Stimulated activated CD4-positive, alpha-beta T cell treated with anti-CD3 and anti-CD28 coated beads, TNF-alpha, amount 100 ng/mL, for 4 hours (primary cell): ENCODE data around the gene GRIA2.
"Not testable (repeated sequence)": the region's sequence is repeated elsewhere in the genome, so short reads cannot be mapped to it uniquely, and the experiment has no call there.

Experiments used
- DNase-seq, 3 experiments: peaks; one replicate each; pipeline ENCODE4 v3.0.0-alpha.2; 2020; ENCODE audit warnings: low read depth in 3 of 3

GRIA2 gene

DNA sequence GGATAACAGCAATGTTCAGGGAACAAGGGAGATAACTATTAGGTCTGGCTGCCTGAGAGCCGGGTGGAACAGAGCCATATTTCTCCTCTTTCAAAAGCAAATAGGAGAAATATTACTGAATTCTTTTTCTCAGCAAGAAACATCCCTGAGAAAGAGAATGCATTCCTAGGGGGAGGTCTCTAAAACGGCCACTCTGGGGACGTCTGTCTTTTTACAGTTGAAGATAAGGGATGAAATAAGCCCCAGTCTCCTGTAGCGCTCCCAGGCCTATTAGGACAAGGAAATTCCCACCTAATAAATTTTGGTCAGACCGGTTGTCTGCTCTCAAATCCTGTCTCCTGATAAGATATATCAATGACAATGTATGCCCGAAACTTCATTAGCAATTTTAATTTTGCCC lies 37.6 kb downstream of the GRIA2 start:
- DNase-seq: not testable (repeated sequence)

DNA sequence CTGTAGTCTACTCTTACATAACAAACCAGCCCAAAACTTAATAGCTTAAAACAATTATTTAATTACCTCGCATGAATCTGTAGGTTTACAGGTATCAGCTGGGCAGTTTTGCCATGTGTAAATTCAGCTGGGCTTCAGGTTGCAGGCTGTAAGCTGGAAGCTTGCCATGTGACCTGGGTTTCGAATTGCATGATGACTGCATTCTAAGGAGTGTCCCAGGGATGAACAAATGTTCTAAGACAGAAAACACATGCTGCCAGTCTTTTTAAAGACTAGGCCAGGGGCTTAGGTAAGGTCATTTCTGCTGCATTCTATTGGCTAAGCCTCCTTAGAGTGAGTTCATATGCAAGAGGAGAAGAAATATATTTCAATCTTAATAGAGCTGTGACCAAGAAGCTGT lies 44.8 kb downstream of the GRIA2 start:
- DNase-seq: no peak

DNA sequence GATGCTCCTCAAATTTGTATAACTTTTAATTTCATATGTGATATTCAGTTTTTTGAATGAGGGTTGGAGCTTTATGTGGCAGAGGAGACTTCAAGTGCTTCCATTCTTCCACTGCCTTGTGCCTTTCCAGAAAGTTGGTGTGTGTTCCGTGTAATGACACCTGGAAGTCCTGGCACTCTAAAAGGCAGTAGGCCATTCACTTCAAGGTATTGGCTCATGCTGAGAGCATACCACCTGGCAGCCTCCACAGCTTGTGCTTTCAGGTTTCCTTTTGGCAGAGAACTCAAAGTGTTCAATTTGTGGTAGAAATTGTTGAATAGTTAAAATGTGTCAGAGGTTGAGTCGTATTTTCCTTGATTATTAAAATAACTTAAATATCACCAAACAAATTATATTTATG lies 49.6 kb downstream of the GRIA2 start:
- no peak for DNase-seq

DNA sequence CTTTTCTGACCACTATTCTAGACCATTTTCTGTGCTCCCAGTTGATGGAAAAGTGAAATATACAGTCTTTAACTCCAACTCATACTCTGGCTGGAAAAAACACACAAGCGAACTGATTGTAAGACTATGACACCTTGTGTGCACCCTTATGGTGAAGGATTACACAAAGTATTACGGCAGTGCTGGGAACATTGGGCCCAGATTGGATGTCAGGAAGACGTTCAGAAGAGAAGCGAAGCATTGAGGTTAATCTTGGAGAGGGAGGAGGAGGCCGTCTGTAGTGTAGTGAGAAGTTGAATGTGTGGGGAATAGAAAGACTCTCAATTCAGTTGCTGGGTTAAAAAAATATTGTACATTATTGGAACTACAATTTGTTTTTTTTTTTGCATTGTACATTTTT lies 50.0 kb downstream of the GRIA2 start:
- no peak for DNase-seq

DNA sequence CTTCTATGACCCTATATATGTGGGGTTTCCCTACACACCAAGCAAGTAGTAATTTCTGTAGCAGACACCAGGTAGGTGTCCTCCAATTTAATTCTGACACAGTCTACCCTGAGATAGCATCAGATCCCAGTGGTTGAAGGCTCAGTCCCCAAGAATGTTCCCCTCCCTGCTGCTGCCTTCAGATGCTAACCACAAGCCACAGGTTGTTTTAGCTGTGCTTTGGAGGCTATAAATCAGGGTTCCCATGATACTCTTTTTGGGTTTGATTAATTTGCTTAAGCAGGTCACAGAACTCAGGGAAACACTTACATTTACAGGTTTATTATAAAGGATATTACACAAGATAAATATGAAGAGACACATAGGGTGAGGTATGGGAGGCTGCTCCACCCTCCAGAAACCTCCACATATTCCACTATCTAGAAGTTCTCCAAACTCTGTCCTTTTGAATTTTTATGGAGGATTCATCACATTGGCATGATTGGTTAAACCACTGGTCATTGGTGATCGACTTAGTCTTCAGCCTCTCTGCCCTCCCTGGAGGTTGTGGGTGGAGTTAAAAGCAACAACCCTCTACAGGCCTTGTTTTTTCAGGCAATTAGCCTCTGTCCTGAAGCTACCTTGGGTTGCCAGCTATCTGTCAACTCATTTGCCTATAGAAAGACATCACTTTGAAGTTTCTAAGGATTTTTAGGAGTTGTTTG lies 50.8 kb downstream of the GRIA2 start:
- no peak for DNase-seq

DNA sequence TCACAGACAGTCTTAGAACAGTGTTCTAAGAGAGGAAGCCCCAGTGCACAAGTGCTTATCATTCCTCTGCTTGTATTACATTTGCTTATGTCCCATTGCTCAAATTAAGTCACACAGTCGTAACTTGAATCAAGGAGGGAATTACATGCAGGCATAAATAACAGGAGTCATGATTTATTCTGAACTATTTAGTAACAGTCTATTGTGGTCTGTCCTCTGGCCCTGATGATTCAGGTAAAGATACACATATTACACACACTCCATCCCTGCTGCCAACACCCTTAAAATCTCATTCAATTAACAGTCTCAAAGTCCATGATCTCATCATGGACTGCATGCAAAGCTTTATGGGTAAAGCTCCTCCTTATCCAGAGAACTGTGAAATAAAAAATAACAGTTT lies 60.1 kb downstream of the GRIA2 start:
- no peak for DNase-seq

DNA sequence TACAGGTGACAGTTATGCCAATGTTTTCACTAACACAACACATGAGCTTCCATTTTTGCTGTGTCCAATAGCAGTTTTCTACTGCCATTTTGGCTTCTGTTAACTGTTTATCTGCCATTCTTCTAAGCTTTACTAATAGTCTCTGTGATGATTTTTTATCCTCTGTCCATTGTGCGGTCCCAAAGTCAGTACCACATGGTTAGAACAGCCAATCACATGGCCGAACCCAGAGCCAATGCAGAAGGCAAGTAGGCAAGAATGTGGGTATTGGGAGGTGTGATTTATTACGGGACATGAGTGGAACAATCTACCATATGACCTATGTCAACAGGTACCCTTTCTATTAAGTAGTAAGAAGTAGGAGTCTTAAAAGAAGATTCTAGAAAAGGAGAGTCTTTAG lies 61.5 kb downstream of the GRIA2 start:
- no peak for DNase-seq

DNA sequence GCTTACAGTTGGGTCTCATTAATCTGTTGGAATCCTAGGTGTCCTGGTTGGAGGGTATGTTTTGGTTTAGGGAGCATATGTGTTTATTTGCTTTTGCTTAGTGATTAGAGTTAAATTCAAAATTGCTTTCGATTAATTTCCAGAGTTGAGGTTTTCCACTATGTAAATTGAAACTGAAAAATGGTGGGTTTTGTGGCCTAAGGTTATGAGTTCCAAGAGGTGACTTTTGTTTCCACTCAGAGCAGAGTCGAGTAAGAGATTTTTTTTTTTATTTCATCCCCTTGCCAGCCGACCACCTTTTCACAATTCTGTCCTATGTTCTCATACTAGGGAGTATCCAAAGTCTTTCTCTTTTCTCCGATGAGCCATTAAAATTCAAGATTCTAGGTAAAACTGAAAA lies 66.9 kb downstream of the GRIA2 start:
- no peak for DNase-seq

DNA sequence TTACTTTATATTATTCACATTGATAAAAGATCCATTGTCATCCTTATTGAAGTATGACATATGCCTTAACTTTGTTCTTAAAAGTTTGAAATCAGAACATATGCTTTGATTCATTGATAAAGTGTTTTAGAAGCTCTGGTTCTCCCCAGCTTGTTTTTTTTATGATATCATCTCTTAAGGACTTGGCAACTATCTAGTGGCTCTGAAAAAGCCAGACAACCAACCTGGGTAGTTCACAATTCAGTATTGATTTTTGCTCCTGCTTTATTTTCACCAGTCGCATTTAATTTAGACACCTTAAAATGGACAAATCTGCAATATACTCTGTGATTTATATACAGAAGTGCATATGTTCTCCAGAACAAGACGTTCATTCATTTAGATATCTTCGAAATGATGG lies 70.1 kb downstream of the GRIA2 start:
- no peak for DNase-seq

DNA sequence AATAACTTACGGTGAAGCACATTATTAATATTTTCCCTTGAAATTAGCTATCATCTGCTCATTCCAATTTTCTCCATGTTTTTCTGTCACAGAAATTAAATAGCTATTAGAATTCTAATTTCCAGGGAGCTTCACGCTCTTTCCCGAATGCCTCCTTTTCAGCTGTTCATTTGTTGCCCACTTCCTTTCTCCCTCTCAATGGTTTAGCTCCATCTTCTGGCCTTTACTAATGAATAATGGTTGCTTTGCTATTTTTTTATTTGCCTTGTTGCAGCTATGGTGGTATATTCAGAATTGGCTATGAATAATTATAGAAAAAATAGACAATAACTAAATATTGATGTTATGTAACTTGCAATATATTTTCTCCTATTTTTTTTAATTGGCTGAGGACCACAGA lies 70.5 kb downstream of the GRIA2 start:
- no peak for DNase-seq

DNA sequence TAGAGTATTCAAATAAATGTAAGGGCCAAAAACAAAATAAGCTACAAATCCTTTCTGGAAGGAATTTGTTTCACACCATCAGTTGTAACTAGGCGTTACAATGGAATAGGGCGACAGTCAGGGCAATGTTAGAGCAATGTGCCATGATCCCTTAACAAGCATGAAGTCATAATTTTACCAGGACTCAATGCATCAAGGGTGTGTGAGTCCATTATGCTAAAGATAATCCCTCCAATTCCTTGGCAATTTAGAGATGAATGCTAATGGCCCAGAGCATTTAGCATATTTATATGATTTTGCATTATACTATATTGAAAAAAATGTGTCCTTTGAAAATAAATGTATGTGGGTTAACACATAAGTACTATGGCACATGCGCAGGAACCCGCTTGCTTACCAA lies 73.1 kb downstream of the GRIA2 start:
- no peak for DNase-seq

DNA sequence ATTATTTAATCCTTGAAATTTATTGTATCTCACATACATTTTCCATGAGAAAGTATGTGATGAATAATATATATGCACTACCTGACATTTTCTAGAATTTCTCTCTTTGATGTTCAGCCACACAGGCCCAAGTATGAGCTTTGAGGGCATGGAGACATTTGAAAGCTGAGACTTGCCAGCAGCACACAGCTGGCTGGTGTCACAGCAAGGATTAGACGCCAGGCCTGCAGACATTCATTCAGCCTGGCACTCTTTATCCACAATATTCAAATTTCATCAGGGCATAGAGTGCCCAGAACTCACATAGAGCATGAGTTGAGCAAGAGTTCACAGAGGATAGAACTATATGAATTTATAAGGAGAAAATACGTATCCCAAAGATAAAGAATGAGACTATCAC lies 74.0 kb downstream of the GRIA2 start:
- DNase-seq: no peak

DNA sequence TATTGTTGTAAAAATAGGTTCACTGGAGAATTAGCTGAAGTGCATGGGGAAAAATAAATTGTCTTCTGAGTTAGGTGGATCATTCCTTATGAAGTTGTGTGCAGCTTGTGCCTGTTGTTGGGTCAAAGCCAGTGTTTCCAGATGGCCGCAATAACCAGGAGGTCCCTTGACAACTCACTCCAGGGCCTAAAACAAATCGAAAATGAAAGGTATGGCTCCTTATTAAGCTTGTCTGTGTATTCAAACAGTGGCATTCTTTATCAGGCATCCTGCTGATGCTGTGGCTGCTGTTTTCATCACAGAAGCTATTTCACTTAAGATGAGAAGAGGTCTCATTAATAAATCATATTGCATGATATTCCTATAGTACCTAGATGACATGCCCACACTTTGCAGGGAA lies 80.2 kb downstream of the GRIA2 start:
- DNase-seq: no peak

DNA sequence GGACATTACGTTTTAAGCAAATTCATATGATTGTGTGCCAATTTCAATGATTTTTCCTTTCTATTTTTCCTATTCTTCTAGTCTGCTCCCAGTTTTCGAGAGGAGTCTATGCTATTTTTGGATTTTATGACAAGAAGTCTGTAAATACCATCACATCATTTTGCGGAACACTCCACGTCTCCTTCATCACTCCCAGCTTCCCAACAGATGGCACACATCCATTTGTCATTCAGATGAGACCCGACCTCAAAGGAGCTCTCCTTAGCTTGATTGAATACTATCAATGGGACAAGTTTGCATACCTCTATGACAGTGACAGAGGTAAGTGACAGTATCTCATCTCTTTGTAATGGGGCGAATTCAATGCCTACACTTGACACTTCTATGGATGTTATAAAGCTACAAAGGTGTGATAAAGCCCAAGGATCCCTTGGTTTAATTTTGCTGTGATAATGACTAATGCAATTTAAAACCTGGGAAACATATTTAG lies 83.0 kb downstream of the GRIA2 start:
- DNase-seq: no peak

DNA sequence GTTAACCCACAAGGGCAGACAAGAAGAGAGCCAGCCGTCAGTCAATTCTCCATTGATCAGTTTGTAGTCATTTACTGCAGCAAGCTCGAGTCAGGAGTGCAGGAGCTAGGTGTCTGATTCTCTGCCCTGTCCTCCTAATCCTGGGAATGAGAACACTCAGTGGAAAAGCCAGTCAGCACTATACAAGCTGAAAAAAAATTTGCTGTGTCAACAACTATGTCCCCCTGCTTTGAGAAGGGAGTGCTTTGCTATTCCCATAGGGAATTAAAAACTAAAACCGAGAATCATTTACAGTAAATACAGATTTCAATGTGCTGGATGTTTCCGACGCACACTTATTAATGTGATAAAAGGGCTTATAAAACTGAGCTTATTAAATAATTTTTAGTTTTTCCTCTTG lies 84.2 kb downstream of the GRIA2 start:
- no peak for DNase-seq

DNA sequence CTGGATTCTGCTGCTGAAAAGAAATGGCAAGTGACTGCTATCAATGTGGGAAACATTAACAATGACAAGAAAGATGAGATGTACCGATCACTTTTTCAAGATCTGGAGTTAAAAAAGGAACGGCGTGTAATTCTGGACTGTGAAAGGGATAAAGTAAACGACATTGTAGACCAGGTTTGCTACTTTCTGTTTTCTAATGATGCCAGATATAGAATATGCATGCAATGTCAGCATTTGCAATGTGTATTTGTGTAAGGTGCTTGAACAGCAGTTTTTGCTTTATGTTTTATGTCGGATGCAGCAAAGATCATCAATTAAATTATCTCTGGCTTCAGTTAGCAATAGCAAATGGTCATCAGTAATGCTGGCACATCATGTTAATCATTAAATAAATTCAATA lies 92.2 kb downstream of the GRIA2 start:
- no peak for DNase-seq

DNA sequence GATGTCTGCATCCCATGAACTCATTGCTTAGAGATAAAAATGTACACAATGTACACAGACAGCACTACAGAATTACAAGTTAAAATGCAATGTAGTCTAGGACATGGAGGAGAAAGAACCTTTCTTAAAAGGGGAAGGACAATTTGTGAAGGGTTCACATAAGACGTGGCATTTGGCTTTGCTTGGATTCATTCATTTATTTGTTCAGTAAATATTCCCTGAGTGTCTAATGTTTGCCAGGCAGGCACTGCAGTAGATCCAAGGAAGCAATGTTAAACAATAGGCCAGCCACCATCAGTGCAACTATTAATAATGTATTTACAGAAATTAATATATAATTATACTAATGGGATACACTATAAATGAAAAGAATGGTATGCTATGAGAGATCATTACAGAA lies 94.4 kb downstream of the GRIA2 start:
- DNase-seq: no peak

DNA sequence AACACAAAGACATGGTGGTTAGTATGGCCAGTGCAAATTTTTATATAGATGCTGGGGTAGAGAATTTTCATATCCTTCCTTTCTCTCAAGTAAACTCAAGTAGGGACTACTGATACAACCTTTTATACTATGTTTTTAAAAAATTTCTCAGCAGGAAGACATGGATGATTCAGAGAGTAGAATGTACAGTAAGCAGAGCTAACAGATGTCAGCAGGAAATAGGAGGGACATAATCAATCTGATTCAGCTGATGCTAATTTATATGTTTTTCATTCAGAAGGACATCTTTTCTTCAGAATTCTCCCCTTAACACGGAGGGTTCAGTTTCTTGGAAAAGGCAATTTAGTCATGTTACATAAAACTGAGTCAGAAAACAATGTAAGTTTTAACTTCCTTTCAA lies 95.4 kb downstream of the GRIA2 start:
- no peak for DNase-seq

DNA sequence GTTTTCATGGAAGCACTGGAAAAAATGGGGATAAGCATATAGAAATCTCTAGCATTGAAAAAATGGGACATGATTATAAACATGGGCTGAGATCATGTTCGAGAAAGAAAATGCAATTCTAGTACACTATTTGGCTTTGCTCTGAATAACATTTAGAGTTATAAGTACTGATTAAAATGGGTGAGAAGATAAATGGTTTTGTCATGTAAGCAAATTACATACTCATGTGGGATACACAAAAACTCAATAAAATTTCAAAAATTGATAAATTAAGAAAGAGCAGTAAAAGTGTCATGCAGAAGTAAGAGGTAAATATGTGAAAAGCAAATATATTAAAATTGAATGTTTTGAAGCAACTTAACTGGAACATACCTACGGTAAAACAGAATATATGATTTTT lies 99.6 kb downstream of the GRIA2 start:
- no peak for DNase-seq

DNA sequence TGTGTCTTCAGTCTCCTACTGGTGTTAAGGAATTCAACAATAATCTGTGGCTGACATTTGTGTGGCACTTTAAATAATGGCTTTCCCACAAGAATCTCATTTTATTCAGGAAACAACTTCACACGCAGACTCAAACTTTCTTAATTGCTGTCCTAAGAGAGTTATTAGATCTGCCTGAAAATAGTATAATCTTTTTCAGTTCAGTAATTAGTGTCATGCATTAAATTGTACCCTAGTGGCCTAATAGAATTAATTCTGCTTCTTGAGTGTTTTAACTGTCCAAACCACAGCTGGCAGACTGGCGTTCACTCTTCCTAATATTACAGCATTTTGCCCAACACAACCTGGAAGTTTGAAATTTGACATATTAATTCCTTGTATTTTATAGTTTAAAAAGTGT lies 107.1 kb downstream of the GRIA2 start:
- DNase-seq: no peak

DNA sequence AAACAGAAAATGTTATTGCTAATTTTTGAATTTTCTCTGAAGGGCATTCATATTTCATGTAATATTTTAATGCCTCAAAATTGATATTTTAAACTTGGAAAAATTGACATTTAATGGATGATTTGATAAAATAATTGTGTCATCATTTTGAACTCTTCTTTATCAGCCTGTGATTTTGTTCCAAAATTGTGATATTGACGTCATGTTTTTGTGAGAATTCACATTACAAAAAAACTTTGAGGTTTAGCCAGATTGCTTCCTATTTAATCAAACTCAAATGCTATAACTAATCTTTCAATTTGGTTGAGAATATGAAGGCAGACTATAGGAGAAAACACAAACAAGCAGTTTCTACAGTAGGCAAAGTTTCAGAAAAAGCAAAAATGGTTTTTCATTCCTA lies 137.4 kb downstream of the GRIA2 start:
- DNase-seq: no peak

DNA sequence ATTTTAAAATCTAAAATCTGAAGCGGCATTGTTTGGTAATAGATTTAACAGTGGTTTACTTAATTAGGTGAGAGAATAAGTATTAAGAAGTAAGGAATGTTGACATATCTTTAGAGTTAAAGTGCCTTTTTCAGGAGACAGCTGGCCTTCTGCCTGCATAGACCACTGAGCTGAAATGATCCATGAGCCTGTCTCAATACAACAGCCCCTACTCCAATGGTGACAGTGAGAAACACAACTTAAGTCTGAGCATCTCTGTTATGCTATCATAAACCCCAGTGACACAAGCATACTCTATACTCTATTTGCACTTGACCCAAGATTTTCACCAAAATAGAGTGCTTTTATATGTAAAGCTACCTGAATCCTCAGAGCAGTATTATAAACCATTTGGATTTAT lies 137.9 kb downstream of the GRIA2 start:
- no peak for DNase-seq

DNA sequence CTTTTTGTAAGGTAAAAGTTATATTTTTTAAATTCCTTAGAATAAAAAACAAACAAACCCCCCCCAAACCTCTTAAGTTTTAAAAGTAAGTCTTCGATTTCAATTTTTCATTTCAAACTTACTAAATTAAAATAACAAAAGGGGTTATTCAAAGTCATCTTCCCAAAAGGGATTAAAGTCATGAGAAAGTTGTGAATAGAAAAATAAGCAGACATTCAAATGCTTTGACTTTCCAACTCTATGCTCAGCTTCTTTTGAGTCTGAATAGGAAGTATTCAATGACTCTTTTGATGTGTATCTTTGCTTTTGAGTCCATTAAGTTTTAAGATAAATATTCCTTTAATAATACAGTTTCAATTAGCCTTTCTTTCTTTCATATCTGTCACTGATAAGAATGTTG lies 138.3 kb downstream of the GRIA2 start:
- DNase-seq: no peak

DNA sequence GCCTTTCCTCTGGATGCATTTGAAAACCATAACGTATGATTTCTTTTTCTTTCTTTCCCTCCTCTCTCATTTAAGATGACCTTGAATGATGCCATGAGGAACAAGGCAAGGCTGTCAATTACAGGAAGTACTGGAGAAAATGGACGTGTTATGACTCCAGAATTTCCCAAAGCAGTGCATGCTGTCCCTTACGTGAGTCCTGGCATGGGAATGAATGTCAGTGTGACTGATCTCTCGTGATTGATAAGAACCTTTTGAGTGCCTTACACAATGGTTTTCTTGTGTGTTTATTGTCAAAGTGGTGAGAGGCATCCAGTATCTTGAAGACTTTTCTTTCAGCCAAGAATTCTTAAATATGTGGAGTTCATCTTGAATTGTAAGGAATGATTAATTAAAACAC lies 142.8 kb downstream of the GRIA2 start:
- no peak for DNase-seq
